GM19238 (cell line): Measurements from ENCODE around the gene EHD3.

Source experiments
- DNase-seq: peaks from one replicate; pipeline ENCODE4 v3.0.0; 2011; ENCODE audit warnings: low spot score; ENCODE audit not compliant: insufficient read length

Gene EHD3

DNA sequence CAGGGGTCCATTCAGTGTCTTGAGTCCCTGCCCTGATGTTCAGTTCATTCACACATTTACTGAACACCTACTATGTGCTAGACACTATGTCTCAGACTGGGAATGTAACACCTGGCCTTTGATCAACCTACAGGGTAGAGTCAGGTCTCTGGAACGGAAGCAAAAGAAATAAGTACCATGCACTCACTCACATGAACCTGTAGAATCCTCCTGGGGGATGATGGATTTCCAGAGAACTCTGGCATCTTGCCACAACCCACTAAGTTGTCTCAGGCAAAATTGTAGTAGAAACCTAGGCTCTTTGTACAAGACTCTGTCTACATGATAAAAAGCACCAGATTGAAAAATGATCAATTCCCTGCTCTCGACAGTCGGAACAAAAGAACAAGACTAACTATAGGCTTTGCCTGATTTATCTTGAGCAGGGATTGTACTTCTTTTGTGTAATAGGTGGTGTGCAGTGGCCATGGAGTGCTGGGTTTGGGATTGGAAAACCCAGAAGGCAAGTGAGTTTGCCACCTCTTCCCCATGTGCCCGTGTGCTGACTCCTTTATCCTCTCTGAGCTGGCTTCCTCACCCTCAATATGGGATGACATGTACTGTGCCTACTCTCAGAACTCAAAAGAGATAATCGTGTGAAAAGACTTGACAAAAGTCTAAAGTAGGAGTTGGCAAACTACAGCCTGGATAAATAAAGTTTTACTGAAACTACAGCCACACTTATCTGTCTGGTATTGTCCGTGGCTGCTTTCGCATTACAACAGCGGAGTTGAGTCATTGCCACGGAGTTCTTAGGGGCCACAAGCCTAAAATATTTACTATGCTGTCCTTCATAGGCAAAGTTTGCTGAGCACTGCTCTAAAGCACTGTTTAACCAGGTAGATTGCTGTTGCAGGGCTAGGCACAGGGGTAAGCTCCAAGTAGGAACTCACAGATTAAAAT, 21.0 kb upstream of the EHD3 start:
- no peak for DNase-seq

DNA sequence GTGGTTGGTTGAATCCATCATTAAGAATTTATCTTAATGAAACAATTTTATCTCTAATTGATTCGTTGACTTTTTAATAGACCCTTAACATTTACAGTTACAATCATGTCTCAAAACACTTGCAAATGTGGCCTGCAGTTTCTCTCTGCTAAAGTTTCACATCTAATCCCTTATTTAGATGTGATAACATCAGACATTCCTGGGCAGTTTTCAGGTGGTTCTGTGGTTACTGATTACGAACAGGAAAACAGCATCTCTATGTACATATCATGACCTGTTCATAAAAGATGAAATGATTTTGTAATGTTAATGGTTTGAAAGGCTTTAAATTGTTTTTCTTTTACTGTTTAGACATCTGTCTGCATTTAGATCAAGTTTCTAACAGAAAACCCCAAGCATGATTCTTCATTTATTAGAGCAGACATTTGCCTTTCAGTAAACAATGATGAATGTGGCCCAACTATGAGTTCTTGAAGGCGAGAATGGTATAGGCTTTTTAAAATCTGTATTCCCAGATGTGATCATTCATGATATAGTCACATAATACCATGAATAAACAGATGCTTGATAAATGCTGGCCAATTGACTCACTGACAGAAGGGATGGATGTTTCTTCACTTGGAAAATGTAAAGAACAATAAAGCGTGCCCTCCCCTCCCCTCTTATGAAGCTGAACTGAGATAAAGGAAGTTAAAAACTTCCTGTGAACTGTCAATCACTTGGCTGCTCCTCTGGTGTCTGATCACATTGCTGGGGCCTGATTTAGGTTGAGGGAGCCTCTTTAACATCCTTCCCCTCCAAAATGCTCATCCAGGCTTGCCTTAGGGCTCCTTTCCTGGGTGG, 20.1 kb upstream of the EHD3 start:
- DNase-seq, result no peak

DNA sequence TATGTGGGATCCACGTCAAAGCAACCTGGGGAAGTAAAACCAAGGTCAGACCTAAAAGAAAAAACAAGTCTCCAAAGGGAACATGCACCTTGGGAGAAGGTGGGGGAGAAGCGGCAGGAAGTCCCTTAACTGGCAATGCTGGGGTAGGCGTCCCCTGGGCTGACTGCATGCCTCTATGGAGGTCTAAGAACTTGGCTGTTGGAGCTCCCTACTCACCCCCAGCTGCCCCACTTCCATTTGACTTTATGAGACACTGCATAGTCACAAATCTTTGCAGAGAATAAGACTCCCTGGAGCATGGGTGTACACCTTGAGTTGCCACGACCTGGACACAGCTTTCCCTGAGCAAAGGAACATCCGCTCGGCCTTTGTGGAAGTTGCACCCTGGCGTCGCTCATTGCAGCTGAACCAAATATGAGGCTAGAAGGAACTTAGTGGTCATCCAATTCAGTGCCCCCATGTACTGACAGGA, 19.5 kb upstream of the EHD3 start:
- no peak for DNase-seq

GRCh38 chr2:31216734-31217133, 17.2 kb upstream of the EHD3 start:
- DNase-seq, result no peak

DNA sequence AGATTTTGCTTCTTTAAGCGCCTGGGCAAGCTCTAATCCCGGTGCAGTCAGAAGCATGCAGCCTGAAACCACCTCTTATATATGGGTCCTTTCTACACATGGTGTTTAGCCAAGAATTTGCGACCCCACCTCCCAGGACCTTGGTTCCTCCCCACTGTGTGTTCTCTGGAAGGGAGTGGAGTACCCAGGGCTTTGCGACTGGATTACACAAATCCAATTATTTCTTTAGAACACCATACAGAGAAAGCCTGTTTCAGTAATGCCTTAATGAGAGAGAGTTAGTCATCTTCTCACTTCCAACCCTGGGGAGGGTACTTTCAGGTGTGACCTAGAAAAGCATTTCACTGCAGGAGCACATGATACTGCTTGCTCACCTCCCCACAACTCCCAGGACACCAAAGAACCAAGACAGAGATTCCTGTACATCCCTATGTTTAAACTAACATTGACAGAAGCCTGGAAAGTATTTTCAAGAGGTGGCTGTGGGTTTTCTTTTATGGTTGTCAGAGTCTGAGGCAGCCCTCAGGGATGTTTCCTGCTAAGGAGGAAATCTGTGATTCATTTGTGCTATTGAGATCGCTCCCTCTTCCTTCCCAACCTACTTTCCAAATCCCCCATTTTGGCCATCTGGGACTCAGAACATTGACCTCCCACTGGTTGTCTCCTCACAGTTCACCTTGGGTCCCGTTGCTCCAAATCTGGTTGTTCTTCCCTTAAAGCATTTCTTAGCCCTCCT, 16.3 kb upstream of the EHD3 start, which contains the start of gene CAPN14:
CAPN14 (minus strand) TSS at position 51 of the 736 bp plus-strand sequence. CDS start 12,068 bp downstream, outside the sequence.
- no peak for DNase-seq

DNA sequence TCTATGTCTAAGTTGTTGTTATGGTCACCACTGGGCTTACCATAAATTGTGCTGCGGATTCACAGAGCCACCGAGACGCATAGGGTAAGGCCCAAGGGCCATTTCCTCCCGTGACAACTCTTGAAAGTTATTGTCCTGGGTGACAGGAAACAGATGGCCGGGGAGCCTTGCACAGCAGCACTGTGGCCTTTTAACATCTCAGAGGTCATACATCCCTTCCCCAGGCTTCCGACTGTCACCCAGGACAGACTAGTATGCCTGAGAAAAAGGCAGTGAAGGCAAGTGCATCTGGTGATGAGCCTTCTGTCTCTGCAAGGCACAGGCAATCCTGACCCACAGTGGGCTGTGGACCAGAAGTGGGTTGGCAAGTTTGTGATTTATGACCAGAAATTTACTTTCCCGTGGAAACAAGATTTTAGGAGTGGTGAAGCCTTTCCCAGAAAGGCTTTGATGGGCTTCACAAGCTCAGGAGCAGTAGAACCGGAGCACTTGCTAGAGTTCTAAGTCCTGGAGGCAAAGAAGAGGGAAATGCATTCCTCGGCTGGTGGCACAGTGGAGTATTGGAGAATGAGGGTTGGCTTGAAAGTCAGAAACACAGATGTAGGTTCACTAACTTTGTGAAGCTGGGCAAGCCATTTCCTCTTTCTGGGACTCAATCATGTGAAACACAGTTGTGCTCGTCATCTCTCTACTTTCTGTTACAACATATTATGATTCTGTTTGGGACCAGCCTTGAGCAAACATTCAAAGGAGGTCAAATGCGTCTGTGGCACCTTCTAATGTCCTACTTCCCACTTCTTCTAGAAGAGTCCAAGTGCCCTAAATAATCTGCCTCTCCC, 14.6 kb upstream of the EHD3 start:
- no peak for DNase-seq

DNA sequence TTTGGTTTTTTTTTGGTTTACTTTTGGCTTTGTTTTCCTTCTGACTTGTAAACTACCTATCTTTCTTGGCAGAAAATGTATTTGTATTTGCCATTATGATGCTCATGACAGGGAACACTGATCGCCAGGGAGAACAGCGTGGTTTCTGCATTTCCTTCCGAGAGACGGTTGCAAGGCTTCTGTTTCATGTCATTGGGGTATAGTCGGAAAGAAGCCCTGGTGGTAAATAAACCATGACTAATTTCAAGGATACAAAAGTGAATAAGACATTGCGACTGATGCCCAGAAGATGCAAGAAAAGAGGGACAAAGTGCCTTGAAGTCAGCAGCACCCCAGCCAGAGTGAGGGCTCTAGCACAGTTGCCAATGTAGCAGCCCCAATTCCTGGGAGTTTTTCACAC, 12.4 kb upstream of the EHD3 start:
- DNase-seq, result no peak

- no peak for DNase-seq
Measured at GRCh38 chr2:31222071-31222470, 11.9 kb upstream of the EHD3 start.

- DNase-seq, result no peak
Measured at GRCh38 chr2:31223026-31223425, 10.9 kb upstream of the EHD3 start.

- DNase-seq, result no peak
Measured at GRCh38 chr2:31223749-31224148, 10.2 kb upstream of the EHD3 start.

GRCh38 chr2:31226266-31226665, 7.7 kb upstream of the EHD3 start:
- no peak for DNase-seq

GRCh38 chr2:31227110-31227509, 6.8 kb upstream of the EHD3 start:
- DNase-seq, result no peak

GRCh38 chr2:31227711-31228125, 6.2 kb upstream of the EHD3 start:
- no peak for DNase-seq

DNA sequence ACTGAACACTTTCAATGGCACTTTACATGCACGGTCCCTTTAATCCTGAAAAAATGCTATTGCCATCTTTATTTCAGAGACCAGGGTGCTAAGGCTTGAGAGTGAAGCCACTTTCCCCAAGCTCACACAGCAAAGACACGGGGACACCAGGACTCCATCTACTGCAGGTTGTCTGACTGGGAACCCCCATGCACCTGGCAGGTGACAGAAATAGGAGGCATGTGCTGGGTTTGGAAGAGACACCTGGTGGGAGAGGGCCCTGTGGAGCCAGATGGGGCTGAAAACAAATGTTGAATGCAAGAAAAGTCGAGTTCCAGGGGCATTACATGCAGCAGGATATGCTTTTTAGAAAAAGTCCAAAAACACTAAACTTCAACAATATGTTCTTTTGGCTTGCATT, 5.2 kb upstream of the EHD3 start:
- no peak for DNase-seq

- DNase-seq, result no peak
Measured at GRCh38 chr2:31230751-31231150, 3.2 kb upstream of the EHD3 start.

GRCh38 chr2:31231571-31232302, 2.2 kb upstream of the EHD3 start:
- DNase-seq, result no peak

GRCh38 chr2:31232586-31232985, 1.4 kb upstream of the EHD3 start:
- no peak for DNase-seq

GRCh38 chr2:31233231-31233630, 721 bp upstream of the EHD3 start:
- DNase-seq, result no peak

DNA sequence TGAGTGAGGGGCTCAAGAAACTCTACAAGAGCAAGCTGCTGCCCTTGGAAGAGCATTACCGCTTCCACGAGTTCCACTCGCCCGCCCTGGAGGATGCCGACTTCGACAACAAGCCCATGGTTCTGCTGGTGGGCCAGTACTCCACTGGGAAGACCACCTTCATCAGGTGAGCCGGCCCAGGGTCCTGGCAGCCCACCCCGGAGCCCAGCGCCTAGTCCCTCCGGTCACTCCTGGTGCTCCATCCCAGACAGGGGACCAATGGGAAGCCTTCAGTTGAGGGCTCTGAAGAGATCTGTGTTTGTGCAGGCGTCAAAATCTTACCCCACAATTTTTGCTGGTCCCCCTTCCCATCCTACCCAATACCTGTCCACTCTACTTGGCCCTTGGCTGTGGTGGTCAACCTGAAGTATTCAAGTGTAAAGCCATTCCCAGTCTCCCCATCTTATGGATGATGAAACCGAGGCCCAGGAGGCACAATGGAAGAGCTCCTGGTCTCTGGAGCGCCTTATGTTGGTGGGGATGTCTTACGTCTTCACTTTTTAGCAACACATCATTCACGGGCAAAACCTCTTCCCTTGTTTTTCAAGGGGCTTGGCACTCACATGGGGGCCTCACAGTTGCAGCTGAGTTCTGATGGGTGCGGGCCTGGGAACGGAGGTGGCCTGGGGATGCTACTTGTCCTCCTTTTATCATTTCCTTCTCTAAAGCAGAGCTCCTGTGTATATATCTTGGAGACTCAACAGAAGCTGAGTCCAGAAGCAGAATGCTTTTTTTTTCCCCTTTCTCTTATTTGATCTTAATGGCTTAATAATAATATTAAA, 941 bp downstream of the EHD3 start:
- no peak for DNase-seq
